NCI-H2107 (cell line): ENCODE results near the gene SMTNL1.

Experiments
- DNase-seq: peaks from one replicate; lab custom pipeline; 2025; lab: John Stamatoyannopoulos, UW

Gene SMTNL1, protein sequence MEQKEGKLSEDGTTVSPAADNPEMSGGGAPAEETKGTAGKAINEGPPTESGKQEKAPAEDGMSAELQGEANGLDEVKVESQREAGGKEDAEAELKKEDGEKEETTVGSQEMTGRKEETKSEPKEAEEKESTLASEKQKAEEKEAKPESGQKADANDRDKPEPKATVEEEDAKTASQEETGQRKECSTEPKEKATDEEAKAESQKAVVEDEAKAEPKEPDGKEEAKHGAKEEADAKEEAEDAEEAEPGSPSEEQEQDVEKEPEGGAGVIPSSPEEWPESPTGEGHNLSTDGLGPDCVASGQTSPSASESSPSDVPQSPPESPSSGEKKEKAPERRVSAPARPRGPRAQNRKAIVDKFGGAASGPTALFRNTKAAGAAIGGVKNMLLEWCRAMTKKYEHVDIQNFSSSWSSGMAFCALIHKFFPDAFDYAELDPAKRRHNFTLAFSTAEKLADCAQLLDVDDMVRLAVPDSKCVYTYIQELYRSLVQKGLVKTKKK

GRCh38 chr11:57536947-57537619 lies at the start of gene SMTNL1:
Gene SMTNL1, plus strand, starts transcription at chr11:57537595. Its CDS starts 5,048 bp downstream, at chr11:57542643.
- DNase-seq, result peak; percentile 3

- DNase-seq, result no peak
Measured at GRCh38 chr11:57487920-57488659, 49.3 kb upstream of the SMTNL1 start.

DNA sequence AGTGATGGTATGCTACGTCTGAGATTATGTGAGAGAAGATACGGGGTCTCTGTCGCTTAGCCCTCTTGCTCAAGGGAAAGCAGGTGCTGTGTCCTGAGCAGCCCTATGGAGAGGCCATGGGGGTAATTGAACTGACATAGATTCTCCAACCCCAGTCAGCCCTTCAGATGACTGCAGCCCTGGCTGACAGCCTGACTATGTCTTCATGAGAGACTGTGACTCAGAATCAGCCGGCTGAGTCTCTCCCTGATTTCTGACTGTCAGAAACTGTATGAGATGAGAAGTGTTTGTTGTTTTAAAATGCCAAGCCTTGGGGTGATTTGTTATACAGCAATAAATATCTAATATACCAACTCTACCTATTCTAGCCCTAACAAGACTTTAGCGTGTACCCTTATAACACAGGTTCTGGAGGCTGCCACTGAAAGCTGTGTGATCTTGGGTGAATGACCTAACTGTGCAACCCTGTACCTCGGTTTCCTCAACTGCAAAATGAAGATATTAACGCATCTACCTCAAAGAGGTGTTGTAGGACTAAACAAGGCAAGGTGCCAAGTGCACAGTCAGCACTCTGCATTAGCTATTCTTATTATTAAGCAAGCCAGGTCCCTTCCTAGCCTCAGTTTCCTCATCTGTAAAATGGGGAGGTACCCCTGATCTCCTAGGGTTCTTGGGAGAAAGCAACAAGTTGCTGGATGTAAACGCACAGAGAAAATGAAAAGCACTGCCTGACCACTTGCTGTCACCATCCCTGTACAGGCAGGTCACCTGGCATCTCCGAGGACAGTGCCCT lies 46.7 kb upstream of the SMTNL1 start:
- DNase-seq, result no peak

DNA sequence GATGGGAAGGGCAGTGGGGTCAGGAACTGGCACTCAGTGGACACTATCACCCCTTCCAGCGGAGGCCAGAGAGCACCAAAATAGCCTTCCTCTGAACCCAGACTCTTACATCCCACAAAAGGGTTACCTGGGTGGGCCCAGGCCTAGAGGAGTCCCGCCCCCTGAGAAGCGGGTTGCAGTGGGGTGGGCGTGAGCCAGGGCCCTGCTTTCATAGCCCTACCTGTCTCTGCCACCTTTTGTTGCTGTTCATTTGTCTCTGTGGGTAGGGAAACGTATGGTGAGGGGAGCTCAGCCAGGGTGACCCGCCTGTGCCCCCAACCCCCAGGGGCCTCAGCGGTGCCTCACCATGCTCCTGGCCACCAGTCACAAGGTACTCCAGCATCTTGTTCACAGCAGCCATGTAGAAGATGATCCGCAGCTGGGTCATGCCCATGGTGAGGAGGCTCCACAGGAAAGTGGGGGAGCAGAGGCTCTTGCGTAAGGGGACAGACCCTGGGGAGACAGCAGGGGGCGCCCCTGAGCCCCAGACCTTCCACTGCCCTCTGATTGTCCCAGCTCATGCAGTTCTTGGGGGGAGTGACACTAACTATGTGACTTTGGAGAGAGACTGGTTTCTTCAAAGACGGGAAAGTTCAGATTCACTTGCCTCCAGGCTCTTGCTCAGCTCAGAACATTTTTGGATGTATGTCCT lies 45.9 kb upstream of the SMTNL1 start:
- no peak for DNase-seq

DNA sequence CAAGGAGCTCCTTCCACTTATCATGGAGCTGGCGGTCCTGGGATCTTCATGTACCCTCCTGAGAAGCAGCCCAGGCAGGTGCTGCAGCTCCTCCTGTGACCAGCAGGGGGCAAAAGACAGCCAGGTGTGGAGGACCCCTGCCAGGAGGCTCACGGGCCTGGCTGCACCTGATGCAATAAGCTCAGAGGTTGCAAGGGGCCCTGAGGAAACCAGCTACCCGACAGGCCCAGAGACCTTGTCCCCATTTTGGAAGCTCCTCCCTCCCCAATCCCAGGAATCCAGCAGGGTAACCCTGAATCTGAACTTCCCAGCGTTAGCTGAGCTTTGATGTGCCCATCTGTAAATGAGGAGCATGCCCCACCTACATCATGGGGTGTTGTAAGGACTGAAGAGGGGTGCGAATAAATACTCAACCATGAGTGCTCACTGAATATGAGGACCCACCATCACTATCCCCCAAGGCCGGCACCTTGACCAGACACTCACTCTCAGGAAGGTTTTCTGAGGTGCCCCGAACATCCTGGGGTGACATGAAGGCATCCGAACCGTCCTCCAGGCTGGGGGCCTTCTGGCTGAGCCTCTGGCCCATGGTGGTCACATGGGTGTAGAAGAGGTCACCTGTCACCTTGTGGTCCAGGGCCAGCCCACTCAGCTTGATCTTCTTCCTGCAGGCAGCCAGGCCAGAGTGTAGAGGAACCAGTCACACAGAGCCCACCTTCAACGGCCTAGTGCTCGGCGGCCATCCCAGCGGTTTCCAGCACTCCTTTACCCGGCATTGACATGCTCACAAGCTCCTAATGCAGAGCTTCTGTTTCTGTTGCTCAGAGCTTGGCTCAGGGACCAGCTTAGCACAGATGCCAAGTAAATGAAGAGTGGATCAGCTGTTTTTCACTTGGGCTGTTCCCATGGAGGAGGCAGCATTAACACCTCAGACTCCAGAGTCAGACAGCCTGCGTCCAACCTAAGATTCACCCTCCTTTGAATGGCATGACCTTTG lies 43.6 kb upstream of the SMTNL1 start:
- no peak for DNase-seq

DNA sequence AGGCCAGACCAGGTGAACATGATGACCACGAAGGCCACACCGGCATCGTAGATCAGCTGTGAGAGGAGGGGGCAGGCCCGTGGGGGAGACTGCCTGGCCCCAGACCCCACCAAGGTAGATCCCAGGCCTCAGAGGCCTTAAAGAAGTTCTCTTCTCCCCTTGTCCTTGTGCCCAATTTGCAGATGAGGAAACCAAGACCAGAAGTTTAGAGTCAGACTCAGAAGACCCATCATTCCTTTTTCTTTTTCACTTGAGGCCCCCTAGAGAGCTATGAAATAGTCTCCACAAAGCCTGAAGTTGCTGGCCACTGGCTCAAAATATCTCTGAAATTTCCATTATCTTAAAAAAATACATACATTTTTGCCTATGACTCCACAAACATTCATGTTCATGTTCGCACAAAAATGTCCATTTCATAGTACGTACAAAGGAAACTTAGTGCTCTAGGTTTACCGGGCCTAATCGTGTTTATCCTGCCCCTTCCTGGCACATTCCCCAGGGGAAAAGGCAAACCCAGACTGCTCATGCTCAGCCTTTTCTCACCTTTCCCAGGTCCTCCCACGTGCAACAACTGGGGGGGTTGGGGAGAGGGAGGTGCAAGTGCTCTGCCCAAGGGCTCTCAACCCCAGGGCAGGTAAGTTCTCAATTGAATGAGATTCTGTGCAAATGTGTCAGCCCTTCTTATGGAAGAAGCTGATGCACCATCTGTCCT lies 41.1 kb upstream of the SMTNL1 start:
- no peak for DNase-seq

DNA sequence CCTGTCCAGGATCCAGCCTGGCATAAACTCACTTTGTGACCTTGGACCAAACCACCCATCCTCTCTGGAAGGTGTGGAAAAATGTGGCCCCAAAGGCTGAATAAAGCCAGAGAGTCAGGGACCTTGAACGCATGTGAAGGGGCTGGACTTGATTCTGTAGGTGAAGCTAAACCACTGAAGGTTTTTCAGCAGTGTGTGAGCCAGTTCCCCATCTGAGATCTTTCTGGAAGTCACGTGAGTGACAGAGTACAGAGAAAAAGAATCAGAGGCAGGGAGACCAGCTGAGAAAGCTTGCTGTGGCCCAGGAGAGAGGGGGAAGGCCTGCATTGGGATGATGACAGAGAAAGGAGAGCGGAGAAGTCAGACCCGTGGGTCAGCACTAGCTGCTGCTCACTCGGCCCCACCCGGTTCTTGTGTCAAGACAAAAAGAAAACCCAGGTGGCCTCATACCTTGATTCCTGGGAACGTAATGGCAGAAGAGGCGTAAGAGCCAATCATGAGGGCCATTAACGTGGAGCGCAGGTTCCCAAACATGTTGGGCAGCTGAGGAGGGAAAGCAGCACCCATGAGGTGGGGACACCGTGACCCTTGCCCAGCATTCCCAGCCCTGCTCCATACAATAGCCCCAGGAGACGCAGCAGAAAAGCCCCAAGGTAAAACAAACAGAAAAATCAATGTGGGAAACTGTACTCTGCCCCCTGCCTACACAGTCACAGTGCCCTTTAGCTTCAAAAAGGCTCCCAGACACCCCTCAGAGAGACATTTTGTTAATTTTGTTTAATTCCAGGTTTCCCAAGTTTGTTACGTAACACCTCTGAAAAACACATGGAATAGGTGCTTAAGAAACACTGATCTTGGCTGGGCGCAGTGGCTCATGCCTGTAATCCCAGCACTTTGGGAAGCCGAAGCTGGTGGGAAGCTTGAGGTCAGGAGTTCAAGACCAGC lies 39.8 kb upstream of the SMTNL1 start:
- no peak for DNase-seq

DNA sequence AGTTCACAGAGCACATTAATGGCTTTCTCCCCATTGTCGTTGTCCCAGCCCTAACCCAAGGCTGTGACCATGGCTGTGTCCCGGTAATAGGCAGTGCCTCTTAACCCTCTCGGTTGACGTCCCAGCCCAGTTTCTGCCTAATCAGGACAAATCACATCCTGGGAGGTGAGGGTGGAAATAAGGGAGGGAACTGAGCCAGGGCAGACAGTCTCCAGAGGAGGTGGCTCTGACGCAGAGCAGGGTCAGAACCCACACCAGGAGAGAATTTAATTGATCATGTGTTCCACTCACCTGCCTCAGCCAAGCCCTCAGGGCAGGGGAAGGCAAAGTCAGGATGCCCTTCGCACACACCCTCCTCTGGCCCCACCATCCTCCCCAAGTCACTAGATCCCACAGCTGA lies 38.9 kb upstream of the SMTNL1 start:
- no peak for DNase-seq

DNA sequence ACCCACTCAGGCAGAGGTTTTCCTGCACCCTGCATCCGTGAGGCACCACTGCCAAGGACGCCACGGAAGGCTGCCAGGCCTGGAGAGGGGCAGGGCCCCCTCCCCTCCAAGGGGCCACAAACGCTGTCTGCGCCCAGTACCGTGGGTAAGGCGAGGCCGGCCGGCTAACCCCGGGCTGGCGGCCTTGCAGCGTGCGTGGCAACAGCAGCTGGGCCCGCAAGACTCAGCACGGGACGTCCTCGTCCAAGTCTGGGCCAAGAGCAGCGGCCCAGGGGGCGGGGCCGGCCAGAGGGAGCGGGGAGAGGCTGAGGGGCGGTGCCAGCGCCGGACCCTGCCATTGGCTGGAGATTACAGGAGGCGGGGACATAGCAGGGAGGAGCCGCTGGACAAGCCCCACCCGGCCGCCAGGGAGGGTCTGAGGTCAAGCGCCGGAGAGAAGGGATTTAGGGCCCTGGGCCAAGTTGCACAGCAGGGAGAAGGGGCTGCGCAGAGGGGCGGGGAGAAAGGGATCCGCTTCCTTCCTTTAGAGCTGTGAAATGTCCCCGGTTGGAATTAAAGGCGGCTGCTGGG lies 37.9 kb upstream of the SMTNL1 start:
- DNase-seq, result no peak

DNA sequence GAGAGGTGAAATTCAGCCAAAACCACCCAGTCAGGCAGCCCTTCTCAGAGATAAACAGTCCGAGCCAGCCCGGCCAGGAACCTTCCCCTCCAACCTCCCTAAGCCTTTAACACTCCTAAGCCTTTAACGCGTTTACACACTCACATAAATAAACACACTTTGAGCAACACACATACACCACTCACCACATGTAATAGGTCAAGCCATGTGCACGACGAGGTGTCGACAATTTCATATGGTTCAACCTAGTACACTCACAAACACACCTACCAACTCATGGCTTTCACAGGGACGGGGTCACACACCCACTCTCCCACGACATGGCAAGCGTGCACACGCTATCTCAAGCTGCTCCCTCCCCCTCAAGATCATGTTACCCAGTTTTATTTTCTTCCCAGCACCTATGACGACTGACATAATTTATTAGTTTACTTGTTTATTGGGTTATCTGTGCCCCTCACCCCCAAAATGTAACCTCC lies 37.4 kb upstream of the SMTNL1 start:
- DNase-seq, result no peak

GRCh38 chr11:57500515-57500914 lies 36.9 kb upstream of the SMTNL1 start:
- DNase-seq, result no peak

DNA sequence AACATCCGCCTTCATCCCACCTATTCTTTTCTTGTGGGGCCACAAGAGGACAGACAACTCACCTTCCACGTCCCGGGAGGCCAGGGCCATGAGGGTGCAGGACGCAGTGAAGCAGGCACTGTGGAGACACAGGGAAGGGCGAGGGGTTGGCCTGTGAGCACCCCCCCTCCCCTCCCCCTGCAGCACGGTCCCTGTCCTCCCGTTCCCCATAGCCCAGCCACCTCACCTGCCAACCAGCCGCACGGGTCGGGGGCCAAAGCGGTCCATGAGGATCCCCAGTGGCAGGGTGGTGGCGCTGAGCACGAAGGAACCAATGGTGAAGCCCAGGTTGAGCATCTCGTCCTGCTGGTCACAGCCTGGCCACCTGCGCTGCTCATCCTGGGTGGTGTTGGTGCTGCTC lies 36.5 kb upstream of the SMTNL1 start:
- DNase-seq, result no peak

- no peak for DNase-seq
Measured at GRCh38 chr11:57501953-57502352, 35.4 kb upstream of the SMTNL1 start.

GRCh38 chr11:57502376-57502775 lies 35.0 kb upstream of the SMTNL1 start:
- DNase-seq, result no peak

DNA sequence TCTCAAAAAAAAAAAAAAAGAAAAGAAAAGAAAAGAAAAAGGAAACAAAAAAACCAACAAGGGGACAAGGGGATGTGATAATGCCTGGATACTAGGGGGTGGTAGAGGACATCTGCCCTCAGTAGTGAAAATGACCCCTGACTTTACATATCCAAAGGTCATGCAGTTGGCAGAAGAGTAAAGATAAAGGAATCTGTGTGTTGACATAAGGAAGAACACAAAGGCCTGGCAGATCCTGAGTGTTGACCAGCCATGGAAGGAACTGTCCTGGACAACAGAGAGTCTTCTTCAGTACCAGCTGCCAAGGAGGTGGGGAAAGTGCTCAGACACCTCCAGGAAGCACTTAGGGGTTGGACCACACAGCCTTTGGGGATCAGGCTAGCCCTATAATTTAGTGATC lies 34.5 kb upstream of the SMTNL1 start:
- DNase-seq, result no peak

DNA sequence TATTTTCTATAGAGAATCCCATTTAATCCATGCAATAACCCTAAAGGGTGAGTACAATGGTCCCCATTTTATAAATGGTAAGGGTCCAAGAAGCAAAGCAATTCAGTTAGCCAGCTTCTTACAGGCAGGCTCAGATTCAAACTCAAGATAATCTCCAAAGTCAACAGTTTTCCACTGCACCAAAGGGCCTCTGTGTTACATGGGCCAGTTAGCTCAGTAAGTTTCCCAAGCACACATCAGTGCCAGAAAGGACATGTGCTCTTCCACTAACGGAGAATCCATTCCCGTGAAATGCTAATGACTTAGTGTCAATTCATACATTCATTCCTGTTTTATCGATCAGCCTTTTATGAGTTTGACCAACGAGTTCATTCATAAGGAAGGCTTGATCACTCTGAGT lies 32.9 kb upstream of the SMTNL1 start:
- DNase-seq, result no peak

GRCh38 chr11:57506522-57506921 lies 30.9 kb upstream of the SMTNL1 start:
- no peak for DNase-seq
